Right atrium auricular region (tissue), 2 donors: ENCODE measurements around the gene USPL1. TPM values are rescaled to one million over a fixed set of nuclear protein-coding genes. Genes with fewer than 3 reads are reported as not detected.

ENCODE experiments used
- DNase-seq: peaks from one replicate; pipeline ENCODE4 v3.0.0-alpha.2; 2019; ENCODE audit warnings: low spot score
- H3K27ac ChIP-seq, 2 donors: fragments of 200-600 bp; sonication (generic); 1 replicate in 1 of 2; 2 replicates in 1 of 2; pipeline ENCODE4 v1.5.1; 2016 to 2019
- H3K27me3 ChIP-seq, 2 donors: fragments of 200-600 bp; sonication (generic); one replicate each; pipeline versions ENCODE4 v1.5.1 to v1.6.0; 2017 to 2019
- H3K36me3 ChIP-seq: fragments of 200-600 bp; sonication (generic); one replicate; pipeline ENCODE4 v1.5.1; 2016
- H3K4me1 ChIP-seq, 2 donors: fragments of 200-600 bp; sonication (generic); one replicate each; pipeline versions ENCODE4 v1.5.1 to v1.6.0; 2017 to 2019
- H3K4me3 ChIP-seq, 2 donors: fragments of 200-600 bp; sonication (generic); 1 replicate in 1 of 2; 2 replicates in 1 of 2; pipeline ENCODE4 v1.5.1; 2017 to 2019; ENCODE audit warnings: mild to moderate bottlenecking in 1 of 2, moderate library complexity in 1 of 2
- H3K9me3 ChIP-seq, 2 donors: fragments of 200-600 bp; sonication (generic); one replicate each; pipeline ENCODE4 v1.5.1; 2019
- CTCF ChIP-seq, 2 donors: fragments of 200-600 bp; sonication (generic); IDR thresholded peaks; one replicate each; pipeline ENCODE4 v1.5.1; 2019; ENCODE audit warnings: antibody characterized with exemption in 2 of 2
- total RNA-seq, 2 donors: library from RNA; depleted of rRNA; stranded (reverse); fragments of >200 nt; gene quantifications; one replicate each; pipeline ENCODE4 v1.1.0, GENCODE V29; 2016

Gene USPL1
- total RNA-seq, 2 donors from 2014 or later, result 13.5 to 15.8 TPM

- no peak for TF ChIP-seq CTCF (IDR thresholded peaks at IDR 0.05)
- no peak for DNase-seq
- H3K4me3 ChIP-seq, result no peak overlapping the region
- no peak overlapping the region for H3K27ac ChIP-seq
- H3K27me3 ChIP-seq, result no peaks in the 10 kb centered on the region
- H3K36me3 ChIP-seq, result no peaks in the 10 kb centered on the region
- H3K4me1 ChIP-seq, result no peaks in the 10 kb centered on the region
- H3K9me3 ChIP-seq, result no peaks in the 10 kb centered on the region
Measured at GRCh38 chr13:30685987-30686386, 68.3 kb downstream of the USPL1 start.

GRCh38 chr13:30687601-30688000 is 69.9 kb downstream of the USPL1 start:
- H3K27ac ChIP-seq, result no peak overlapping the region
- no peak for TF ChIP-seq CTCF (IDR thresholded peaks at IDR 0.05)
- H3K36me3 ChIP-seq, result no peaks in the 10 kb centered on the region
- DNase-seq, result no peak
- H3K4me1 ChIP-seq, result no peaks in the 10 kb centered on the region
- no peaks in the 10 kb centered on the region for H3K27me3 ChIP-seq
- H3K4me3 ChIP-seq, result no peak overlapping the region
- no peaks in the 10 kb centered on the region for H3K9me3 ChIP-seq

GRCh38 chr13:30689752-30690151 is 72.0 kb downstream of the USPL1 start:
- Histone ChIP-seq H3K27ac (peak overlapping the region; percentile 47 to 64), H3K4me3 (peak overlapping the region in 1 of 2 donors; percentile 42), H3K27me3 (no peaks in the 10 kb centered on the region), H3K36me3 (no peaks in the 10 kb centered on the region), H3K4me1 (no peaks in the 10 kb centered on the region), H3K9me3 (no peaks in the 10 kb centered on the region)
- TF ChIP-seq CTCF (IDR thresholded peaks at IDR 0.05), result no peak
- DNase-seq, result no peak

GRCh38 chr13:30690282-30691188 is 72.8 kb downstream of the USPL1 start:
- TF ChIP-seq CTCF (IDR thresholded peaks at IDR 0.05), result no peak
- Histone ChIP-seq H3K4me3 (peak overlapping the region; percentile 31 to 42), H3K9me3 (no peaks in the 10 kb centered on the region), H3K4me1 (no peaks in the 10 kb centered on the region), H3K27me3 (no peaks in the 10 kb centered on the region), H3K27ac (peak overlapping the region; percentile 47 to 64), H3K36me3 (no peaks in the 10 kb centered on the region)
- DNase-seq, result peak; percentile 81

- DNase-seq, result no peak
- no peak overlapping the region for H3K27ac ChIP-seq
Measured at GRCh38 chr13:30692113-30692512, 74.4 kb downstream of the USPL1 start.

More at GRCh38 chr13:30692113-30692512, 74.4 kb downstream of the USPL1 start:
- no peaks in the 10 kb centered on the region for H3K9me3 ChIP-seq
- no peak overlapping the region for H3K4me3 ChIP-seq
- H3K27me3 ChIP-seq, result no peaks in the 10 kb centered on the region
- no peaks in the 10 kb centered on the region for H3K36me3 ChIP-seq
- no peak for TF ChIP-seq CTCF (IDR thresholded peaks at IDR 0.05)
- no peaks in the 10 kb centered on the region for H3K4me1 ChIP-seq
